Prostate gland (tissue), 2 donors: ENCODE measurements around the gene WNK1. TPM values are rescaled to one million over a fixed set of nuclear protein-coding genes. Genes with fewer than 3 reads are reported as not detected.
"Not testable (repeated sequence)": the region's sequence is repeated elsewhere in the genome, so short reads cannot be mapped to it uniquely, and the experiment has no call there.

Source experiments
- DNase-seq: peaks from one replicate; pipeline ENCODE4 v3.0.0-alpha.2; 2019; ENCODE audit warnings: low spot score
- H3K27ac ChIP-seq, 2 donors: fragments of 200-600 bp; sonication (generic); 2 replicates each; pipeline ENCODE4 v1.5.1; 2017 to 2019
- H3K27me3 ChIP-seq: fragments of 200-600 bp; sonication (generic); replicated peaks from 2 replicates; pipeline ENCODE4 v1.5.1; 2019; ENCODE audit not compliant: insufficient read depth
- H3K36me3 ChIP-seq, 2 donors: fragments of 200-600 bp; sonication (generic); 1 replicate in 1 of 2; 2 replicates in 1 of 2; pipeline versions ENCODE4 v1.5.1 to v1.8.1; 2017 to 2019
- H3K4me1 ChIP-seq: fragments of 200-600 bp; sonication (generic); replicated peaks from 2 replicates; pipeline ENCODE4 v1.5.1; 2019
- H3K4me3 ChIP-seq, 2 donors: fragments of 200-600 bp; sonication (generic); 2 replicates each; pipeline ENCODE4 v1.5.1; 2017 to 2019
- H3K9me3 ChIP-seq: fragments of 200-600 bp; sonication (generic); 2 replicates; pipeline ENCODE4 v1.5.1; 2017
- POLR2A ChIP-seq: fragments of 450-650 bp; IDR thresholded peaks from one replicate; pipeline ENCODE4 v1.6.1; 2016; ENCODE audit warnings: antibody characterized with exemption, mild to moderate bottlenecking
- POLR2AphosphoS5 ChIP-seq: sonication (generic); formaldehyde crosslinking; IDR thresholded peaks from one replicate; pipeline ENCODE4 v1.6.1; 2017; ENCODE audit warnings: antibody characterized with exemption
- WGBS: methylation state at CpG from one replicate; pipeline ENCODE4 v1.1.5; 2018; 5-methylcytosine and 5-hydroxymethylcytosine counted together
- intact Hi-C: fragments of 100-400 bp; cut with DNase I; formaldehyde crosslinking; loops from one replicate; pipeline ENCODE4 v1.14.2; 2022
- total RNA-seq, 2 donors: library from RNA; depleted of rRNA; stranded (reverse); fragments of >200 nt; gene quantifications; one replicate each; pipeline ENCODE4 v1.1.0, GENCODE V29; 2016
- TF ChIP-seq, protein P1 (sequence below), 4 experiments: fragments of 200-600 bp in 2 of 4; fragments of 450-650 bp in 2 of 4; sonication (generic) in 2 of 4; IDR thresholded peaks; 1 replicate in 3 of 4; 2 replicates in 1 of 4; pipeline ENCODE4 v1.5.1; 2016 to 2019; ENCODE audit warnings: antibody characterized with exemption in 4 of 4, mild to moderate bottlenecking in 2 of 4, moderate library complexity in 2 of 4

WNK1 gene
- total RNA-seq, 2 donors from 2014 or later = 82.7 to 223 TPM

GRCh38 chr12:931591-931990 lies 179.2 kb downstream of the WNK1 start:
- no peaks in the 10 kb centered on the region for H3K4me1 ChIP-seq
- H3K36me3 ChIP-seq = peaks cover 4 to 17% of the 10 kb centered on the region in 2 donors
- no peak for TF ChIP-seq POLR2AphosphoS5
- no peak overlapping the region for H3K4me3 ChIP-seq
- no peaks in the 10 kb centered on the region for H3K27me3 ChIP-seq
- H3K9me3 ChIP-seq = no peaks in the 10 kb centered on the region
- intact Hi-C loops = no loop called here
- no peak overlapping the region for H3K27ac ChIP-seq
- 95% methylated on average over 4 of the region's 4 CpGs for WGBS
- DNase-seq = no peak

DNA sequence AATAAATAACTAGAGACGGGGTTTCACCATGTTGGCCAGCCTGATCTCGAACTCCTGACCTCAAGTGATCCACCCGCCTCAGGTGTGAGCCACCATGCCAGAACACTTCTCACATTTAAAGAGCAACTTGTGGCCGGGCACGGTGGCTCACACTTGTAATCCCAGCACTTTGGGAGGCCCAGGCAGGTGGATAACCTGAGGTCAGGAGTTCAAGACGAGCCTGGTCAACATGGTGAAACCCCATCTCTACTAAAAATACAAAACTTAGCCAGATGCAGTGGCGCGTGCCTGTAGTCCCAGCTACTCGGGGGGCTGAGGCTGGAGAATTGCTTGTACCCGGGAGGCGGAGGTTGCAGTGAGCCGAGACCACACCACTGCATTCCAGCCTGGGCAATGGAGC lies 183.5 kb downstream of the WNK1 start:
- H3K4me1 ChIP-seq, H3K9me3 ChIP-seq, H3K36me3 ChIP-seq: not testable (repeated sequence)

DNA sequence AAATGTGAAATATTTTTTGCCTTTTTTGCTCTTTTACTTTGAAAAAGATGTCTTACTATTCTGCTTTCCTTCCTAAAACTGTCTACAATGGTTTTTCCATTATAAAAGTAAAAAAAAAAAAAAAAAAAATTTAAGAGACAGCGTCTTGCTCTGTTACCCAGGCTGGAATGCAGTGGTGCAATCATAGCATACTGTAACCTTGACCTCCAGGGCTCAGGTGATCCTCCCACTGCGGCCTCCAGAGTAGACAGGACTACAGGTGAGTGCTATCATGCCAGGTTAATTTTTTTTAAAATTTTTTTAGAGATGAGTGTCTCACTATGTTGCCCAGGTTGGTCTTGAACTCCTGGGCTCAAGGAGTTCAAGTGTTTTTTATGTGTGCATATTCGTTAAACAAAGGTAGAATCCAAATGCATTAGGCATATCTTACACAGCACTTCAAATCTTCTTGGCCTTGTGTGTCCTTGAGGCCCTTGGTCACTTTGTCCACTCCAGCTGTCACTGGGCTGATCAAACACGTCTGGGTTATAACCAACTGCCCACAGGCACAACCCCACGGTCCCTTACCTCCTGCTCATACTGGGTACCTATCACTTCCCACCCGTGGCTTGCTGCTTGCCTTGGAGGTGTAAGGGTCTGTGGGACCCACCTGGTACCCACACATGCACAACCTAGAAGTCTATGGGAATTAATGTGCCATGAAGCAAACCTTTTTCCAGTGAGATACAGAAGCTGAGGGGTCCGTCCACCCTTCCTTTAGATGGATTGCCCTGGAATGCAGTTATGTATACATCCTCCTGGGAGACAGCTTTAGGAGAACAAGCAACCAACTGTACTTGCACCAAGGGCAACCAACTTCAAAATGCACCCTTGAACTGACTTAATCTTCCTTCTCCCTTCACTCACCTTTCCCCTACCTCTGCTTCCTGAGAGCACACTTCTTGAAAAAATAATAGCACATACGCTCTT lies 184.3 kb downstream of the WNK1 start:
- Histone ChIP-seq H3K36me3 (no peaks in the 10 kb centered on the region), H3K9me3 (no peaks in the 10 kb centered on the region), H3K4me1 (no peaks in the 10 kb centered on the region), H3K27ac (no peak overlapping the region), H3K27me3 (no peaks in the 10 kb centered on the region), H3K4me3 (no peak overlapping the region)
- intact Hi-C loops = no loop called here
- WGBS = 91% methylated on average over 8 of the region's 8 CpGs
- no peak for DNase-seq
- no peak for TF ChIP-seq POLR2A
- TF ChIP-seq, protein P1, sequence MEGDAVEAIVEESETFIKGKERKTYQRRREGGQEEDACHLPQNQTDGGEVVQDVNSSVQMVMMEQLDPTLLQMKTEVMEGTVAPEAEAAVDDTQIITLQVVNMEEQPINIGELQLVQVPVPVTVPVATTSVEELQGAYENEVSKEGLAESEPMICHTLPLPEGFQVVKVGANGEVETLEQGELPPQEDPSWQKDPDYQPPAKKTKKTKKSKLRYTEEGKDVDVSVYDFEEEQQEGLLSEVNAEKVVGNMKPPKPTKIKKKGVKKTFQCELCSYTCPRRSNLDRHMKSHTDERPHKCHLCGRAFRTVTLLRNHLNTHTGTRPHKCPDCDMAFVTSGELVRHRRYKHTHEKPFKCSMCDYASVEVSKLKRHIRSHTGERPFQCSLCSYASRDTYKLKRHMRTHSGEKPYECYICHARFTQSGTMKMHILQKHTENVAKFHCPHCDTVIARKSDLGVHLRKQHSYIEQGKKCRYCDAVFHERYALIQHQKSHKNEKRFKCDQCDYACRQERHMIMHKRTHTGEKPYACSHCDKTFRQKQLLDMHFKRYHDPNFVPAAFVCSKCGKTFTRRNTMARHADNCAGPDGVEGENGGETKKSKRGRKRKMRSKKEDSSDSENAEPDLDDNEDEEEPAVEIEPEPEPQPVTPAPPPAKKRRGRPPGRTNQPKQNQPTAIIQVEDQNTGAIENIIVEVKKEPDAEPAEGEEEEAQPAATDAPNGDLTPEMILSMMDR (IDR thresholded peaks at IDR 0.05) = no peak
- no peak for TF ChIP-seq POLR2AphosphoS5

More for the DNA sequence above, 183.5 kb downstream of the WNK1 start:
- H3K4me3 ChIP-seq, DNase-seq, intact Hi-C loops, H3K27me3 ChIP-seq, H3K27ac ChIP-seq: not testable (repeated sequence)
- WGBS = 97% methylated on average over 12 of the region's 12 CpGs

DNA sequence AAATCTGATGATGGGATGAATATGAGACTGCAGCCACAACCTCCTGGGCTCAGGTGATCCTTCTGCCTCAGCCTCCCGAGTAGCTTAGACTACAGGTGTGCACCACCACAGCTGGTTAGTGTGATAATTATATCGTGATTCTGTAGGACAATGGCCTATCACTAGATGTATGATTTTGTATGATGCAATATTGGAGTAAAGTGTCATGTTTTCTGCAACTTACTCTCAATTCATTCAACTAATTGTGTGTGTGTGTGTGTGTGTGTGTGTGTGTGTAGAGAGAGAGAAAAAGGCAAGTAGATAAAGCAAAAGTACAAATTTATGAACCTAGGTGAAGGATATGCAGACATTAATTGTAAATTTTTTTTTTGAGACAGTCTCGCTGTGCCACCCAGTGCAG lies 186.4 kb downstream of the WNK1 start:
- Histone ChIP-seq H3K27ac (no peak overlapping the region), H3K36me3 (no peaks in the 10 kb centered on the region), H3K4me1 (no peaks in the 10 kb centered on the region), H3K9me3 (no peaks in the 10 kb centered on the region), H3K27me3 (no peaks in the 10 kb centered on the region), H3K4me3 (no peak overlapping the region)
- intact Hi-C loops = no loop called here
- TF ChIP-seq, protein P1 (IDR thresholded peaks at IDR 0.05) = no peak
- no peak for TF ChIP-seq POLR2AphosphoS5
- no peak for TF ChIP-seq POLR2A
- DNase-seq = no peak
- WGBS = 93% methylated on average over 3 of the region's 3 CpGs

- 92% methylated on average over 6 of the region's 6 CpGs for WGBS
- Histone ChIP-seq H3K27ac (no peak overlapping the region), H3K9me3 (no peaks in the 10 kb centered on the region), H3K36me3 (no peaks in the 10 kb centered on the region), H3K27me3 (no peaks in the 10 kb centered on the region), H3K4me3 (no peak overlapping the region), H3K4me1 (no peaks in the 10 kb centered on the region)
- TF ChIP-seq POLR2AphosphoS5 (no peak), POLR2A (no peak)
- TF ChIP-seq, protein P1 (IDR thresholded peaks at IDR 0.05) = no peak
- intact Hi-C loops = no loop called here
- DNase-seq = no peak
These were observed 190.7 kb downstream of the WNK1 start for GRCh38 chr12:943051-943450.

- Histone ChIP-seq H3K4me3 (no peak overlapping the region), H3K36me3 (no peaks in the 10 kb centered on the region), H3K27me3 (no peaks in the 10 kb centered on the region), H3K27ac (no peak overlapping the region), H3K4me1 (no peaks in the 10 kb centered on the region), H3K9me3 (no peaks in the 10 kb centered on the region)
- intact Hi-C loops = no loop called here
- no peak for DNase-seq
- WGBS = 72% methylated on average over 7 of the region's 7 CpGs
- TF ChIP-seq POLR2AphosphoS5 = no peak
- TF ChIP-seq, protein P1 (IDR thresholded peaks at IDR 0.05) = no peak
- no peak for TF ChIP-seq POLR2A
These were observed 191.8 kb downstream of the WNK1 start for GRCh38 chr12:944211-944610.
